AG10803 (cell line): ENCODE data around the gene KLHL25.

Experiments used
- DNase-seq: peaks from one replicate; pipeline ENCODE4 v3.0.0; 2010; ENCODE audit warnings: low read depth
- H3K4me3 ChIP-seq: 2 replicates; pipeline ENCODE4 v1.5.1; 2011; ENCODE audit warnings: mild to moderate bottlenecking, low read length, control low read depth
- CTCF ChIP-seq: conservative IDR thresholded peaks from 2 replicates; pipeline ENCODE4 v1.5.1; 2011; ENCODE audit warnings: mild to moderate bottlenecking, low read length, control low read depth, inconsistent platforms

KLHL25 gene

GRCh38 chr15:85825719-85826118, 31.0 kb upstream of the KLHL25 start:
- no peak for DNase-seq
- H3K4me3 ChIP-seq = no peak overlapping the region
- TF ChIP-seq CTCF = no peak

GRCh38 chr15:85825118-85825517, 30.4 kb upstream of the KLHL25 start:
- no peak for TF ChIP-seq CTCF
- no peak overlapping the region for H3K4me3 ChIP-seq
- no peak for DNase-seq

- no peak for DNase-seq
- H3K4me3 ChIP-seq = no peak overlapping the region
- TF ChIP-seq CTCF = no peak
Observed at GRCh38 chr15:85821545-85821944, 26.8 kb upstream of the KLHL25 start.

GRCh38 chr15:85819938-85820337, 25.2 kb upstream of the KLHL25 start:
- H3K4me3 ChIP-seq = no peak overlapping the region
- no peak for DNase-seq
- TF ChIP-seq CTCF = no peak

GRCh38 chr15:85813234-85813633, 18.5 kb upstream of the KLHL25 start:
- no peak overlapping the region for H3K4me3 ChIP-seq
- no peak for DNase-seq
- TF ChIP-seq CTCF = no peak

GRCh38 chr15:85810075-85810474, 15.3 kb upstream of the KLHL25 start:
- no peak for TF ChIP-seq CTCF

GRCh38 chr15:85805420-85805819, 10.7 kb upstream of the KLHL25 start:
- TF ChIP-seq CTCF = no peak

More at GRCh38 chr15:85810075-85810474, 15.3 kb upstream of the KLHL25 start:
- H3K4me3 ChIP-seq = no peak overlapping the region
- no peak for DNase-seq

More at GRCh38 chr15:85805420-85805819, 10.7 kb upstream of the KLHL25 start:
- no peak overlapping the region for H3K4me3 ChIP-seq
- DNase-seq = no peak
